GM23248 (cell line): Measurements from ENCODE around the gene KCNMA1. TPM values are rescaled to one million over a fixed set of nuclear protein-coding genes. Genes with fewer than 3 reads are reported as not detected.

Source experiments
- DNase-seq: peaks from one replicate; pipeline ENCODE4 v3.0.0-alpha.2; 2015
- H2AFZ ChIP-seq: fragments of 200-600 bp; sonication (generic); 2 replicates; pipeline ENCODE4 v1.6.1; 2016; ENCODE audit warnings: antibody characterized with exemption
- H3F3A ChIP-seq: fragments of 200-600 bp; sonication (generic); 2 replicates; pipeline ENCODE4 v1.6.1; 2016; ENCODE audit warnings: mild to moderate bottlenecking, antibody characterized with exemption, mixed run types; ENCODE audit not compliant: insufficient read depth
- H3K27ac ChIP-seq: fragments of 200-600 bp; sonication (generic); 2 replicates; pipeline ENCODE4 v1.5.1; 2016; ENCODE audit warnings: mild to moderate bottlenecking
- H3K27me3 ChIP-seq: fragments of 200-600 bp; sonication (generic); replicated peaks from 2 replicates; pipeline ENCODE4 v1.6.1; 2016; ENCODE audit warnings: mild to moderate bottlenecking; ENCODE audit not compliant: insufficient read depth
- H3K36me3 ChIP-seq: fragments of 200-600 bp; sonication (generic); 2 replicates; pipeline ENCODE4 v1.6.1; 2016; ENCODE audit warnings: low read depth, mild to moderate bottlenecking
- H3K4me1 ChIP-seq: fragments of 200-600 bp; sonication (generic); 2 replicates; pipeline ENCODE4 v1.6.1; 2016; ENCODE audit warnings: mild to moderate bottlenecking; ENCODE audit not compliant: insufficient read depth
- H3K4me2 ChIP-seq: fragments of 200-600 bp; sonication (generic); one replicate; pipeline ENCODE4 v1.6.1; 2016; ENCODE audit warnings: mild to moderate bottlenecking; ENCODE audit not compliant: unreplicated experiment
- H3K4me3 ChIP-seq: fragments of 200-600 bp; sonication (generic); 2 replicates; pipeline ENCODE4 v1.5.1; 2016; ENCODE audit warnings: mild to moderate bottlenecking
- H3K79me2 ChIP-seq: fragments of 200-600 bp; sonication (generic); 2 replicates; pipeline ENCODE4 v1.6.1; 2016; ENCODE audit warnings: mild to moderate bottlenecking; ENCODE audit not compliant: insufficient read depth
- H3K9ac ChIP-seq: fragments of 200-600 bp; sonication (generic); 2 replicates; pipeline ENCODE4 v1.6.1; 2016; ENCODE audit warnings: mild to moderate bottlenecking
- H3K9me2 ChIP-seq: fragments of 200-600 bp; sonication (generic); 2 replicates; pipeline ENCODE4 v1.6.1; 2016; ENCODE audit warnings: mixed run types, mild to moderate bottlenecking, moderate library complexity; ENCODE audit not compliant: insufficient read depth
- H3K9me3 ChIP-seq: fragments of 200-600 bp; sonication (generic); one replicate; pipeline ENCODE4 v1.6.1; 2017; ENCODE audit warnings: low read depth
- H4K20me1 ChIP-seq: fragments of 200-600 bp; sonication (generic); 2 replicates; pipeline ENCODE4 v1.6.0; 2016; ENCODE audit not compliant: insufficient read depth
- EZH2 ChIP-seq: fragments of 200-600 bp; sonication (generic); IDR thresholded peaks from 2 replicates; pipeline ENCODE4 v1.6.1; 2018; ENCODE audit warnings: antibody characterized with exemption, mild to moderate bottlenecking; ENCODE audit not compliant: insufficient read depth, poor library complexity, severe bottlenecking
- EZH2phosphoT487 ChIP-seq: fragments of 200-600 bp; sonication (generic); IDR thresholded peaks from 2 replicates; pipeline ENCODE4 v1.6.1; 2018; ENCODE audit warnings: antibody characterized with exemption, moderate library complexity, mild to moderate bottlenecking, low read depth; ENCODE audit not compliant: insufficient read depth
- WGBS, 2 experiments: methylation state at CpG; one replicate each; pipeline ENCODE4 v1.1.6; 2015 to 2017; ENCODE audit warnings: low lambda C conversion rate in 2 of 2, low coverage in 1 of 2; ENCODE audit errors: missing lambda C conversion rate in 2 of 2; 5-methylcytosine and 5-hydroxymethylcytosine counted together
- in situ Hi-C: fragments of 300-500 bp; cut with MboI; formaldehyde crosslinking; loops from 2 replicates; pipeline ENCODE4 v1.15.0; 2020
- polyA plus RNA-seq: library from polyadenylated mRNA; unstranded; fragments of >200 nt; fragmentation: Nextera tagmentation; extraction: Ambion mirVana; gene quantifications from 2 replicates; pipeline ENCODE4 v1.2.1, GENCODE V29; 2016
- total RNA-seq: library from RNA; depleted of rRNA; stranded (reverse); fragments of >200 nt; shearing (Covaris generic); gene quantifications from 2 replicates; pipeline ENCODE4 v1.2.3, GENCODE V29; 2014

KCNMA1 gene
- total and polyA plus RNA-seq, 2 experiments from 2014 or later, result 14.2 to 25.1 TPM

GRCh38 chr10:77518910-77519274, 118.7 kb downstream of the KCNMA1 start:
- no peaks in the 10 kb centered on the region for H3K9me2 ChIP-seq
- no peak overlapping the region for H3K4me3 ChIP-seq
- H3K79me2 ChIP-seq, result peaks cover 7% of the 10 kb centered on the region; the same call in 1 of the 2 replicates
- H4K20me1 ChIP-seq, result no peaks in the 10 kb centered on the region
- H3K9me3 ChIP-seq, result no peaks in the 10 kb centered on the region
- DNase-seq, result no peak
- in situ Hi-C loops, result no loop called here
- TF ChIP-seq EZH2phosphoT487 (no peak), EZH2 (no peak)
- WGBS, 2 experiments, result 84 to 87% methylated on average over 6 of the region's 6 CpGs
- peaks cover 17% of the 10 kb centered on the region for H3F3A ChIP-seq
- H3K36me3 ChIP-seq, result no peaks in the 10 kb centered on the region
- H3K4me1 ChIP-seq, result peaks cover 14% of the 10 kb centered on the region
- H3K4me2 ChIP-seq, result no peak overlapping the region
- no peak overlapping the region for H3K27ac ChIP-seq
- H2AFZ ChIP-seq, result no peak overlapping the region
- H3K27me3 ChIP-seq, result no peaks in the 10 kb centered on the region
- H3K9ac ChIP-seq, result no peak overlapping the region

GRCh38 chr10:77518241-77518909, 119.2 kb downstream of the KCNMA1 start:
- Histone ChIP-seq H3K9ac (no peak overlapping the region), H2AFZ (no peak overlapping the region), H3K27me3 (no peaks in the 10 kb centered on the region), H3K4me3 (no peak overlapping the region), H3K4me1 (peaks cover 12% of the 10 kb centered on the region), H4K20me1 (no peaks in the 10 kb centered on the region), H3K27ac (no peak overlapping the region), H3K36me3 (no peaks in the 10 kb centered on the region), H3F3A (peaks cover 14% of the 10 kb centered on the region), H3K79me2 (peaks cover 7% of the 10 kb centered on the region; the same call in 1 of the 2 replicates), H3K4me2 (no peak overlapping the region), H3K9me3 (no peaks in the 10 kb centered on the region), H3K9me2 (no peaks in the 10 kb centered on the region)
- in situ Hi-C loops, result no loop called here
- no peak for DNase-seq
- WGBS, 2 experiments, result 84 to 87% methylated on average over 7 of the region's 7 CpGs
- TF ChIP-seq EZH2 (no peak), EZH2phosphoT487 (no peak)

GRCh38 chr10:77516575-77516974, 121.0 kb downstream of the KCNMA1 start:
- in situ Hi-C loops, result no loop called here
- DNase-seq, result no peak
- H3K9me3 ChIP-seq, result no peaks in the 10 kb centered on the region
- H3F3A ChIP-seq, result peaks cover 18% of the 10 kb centered on the region
- H3K4me2 ChIP-seq, result no peak overlapping the region
- no peak overlapping the region for H3K9ac ChIP-seq
- no peaks in the 10 kb centered on the region for H3K9me2 ChIP-seq
- no peaks in the 10 kb centered on the region for H4K20me1 ChIP-seq
- no peaks in the 10 kb centered on the region for H3K36me3 ChIP-seq
- TF ChIP-seq EZH2 (no peak), EZH2phosphoT487 (no peak)
- no peak overlapping the region for H3K4me3 ChIP-seq
- H2AFZ ChIP-seq, result no peak overlapping the region
- H3K27me3 ChIP-seq, result no peaks in the 10 kb centered on the region
- H3K79me2 ChIP-seq, result peaks cover 4% of the 10 kb centered on the region; the same call in 1 of the 2 replicates
- peaks cover 25% of the 10 kb centered on the region for H3K4me1 ChIP-seq
- H3K27ac ChIP-seq, result no peak overlapping the region
- WGBS, 2 experiments, result 97 to 98% methylated on average over 8 of the region's 8 CpGs

- no peak overlapping the region for H3K9ac ChIP-seq
- no peak overlapping the region for H3K4me2 ChIP-seq
- 97 to 98% methylated on average over 4 of the region's 4 CpGs for WGBS, 2 experiments
- no peaks in the 10 kb centered on the region for H3K9me2 ChIP-seq
- H3K4me3 ChIP-seq, result no peak overlapping the region
- H3K4me1 ChIP-seq, result peaks cover 40% of the 10 kb centered on the region
- no peaks in the 10 kb centered on the region for H3K9me3 ChIP-seq
- H3F3A ChIP-seq, result peaks cover 27% of the 10 kb centered on the region
- no peak overlapping the region for H3K27ac ChIP-seq
- TF ChIP-seq EZH2 (no peak), EZH2phosphoT487 (no peak)
- peaks cover 3% of the 10 kb centered on the region; the same call in 1 of the 2 replicates for H3K79me2 ChIP-seq
- H3K27me3 ChIP-seq, result no peaks in the 10 kb centered on the region
- in situ Hi-C loops, result no loop called here
- no peaks in the 10 kb centered on the region for H4K20me1 ChIP-seq
- DNase-seq, result no peak
- H3K36me3 ChIP-seq, result no peaks in the 10 kb centered on the region
- H2AFZ ChIP-seq, result no peak overlapping the region
These were observed 122.7 kb downstream of the KCNMA1 start for GRCh38 chr10:77514870-77515269.
